A549 (cell line): ENCODE results near the gene QSOX1.

Experiments
- CTCF ChIP-seq: fragments of >200 bp; sonication (Bioruptor Twin); formaldehyde crosslinking; IDR thresholded peaks from 3 replicates; pipeline ENCODE4 v1.5.1; 2016
- HDAC2 ChIP-seq: fragments of 200-600 bp; sonication (generic); IDR thresholded peaks from 2 replicates; pipeline ENCODE4 v1.6.1; 2016
- POLR2A ChIP-seq: IDR thresholded peaks from 2 replicates; pipeline ENCODE4 v1.6.1; 2012; ENCODE audit warnings: mild to moderate bottlenecking, low read length
- RAD21 ChIP-seq, 2 experiments: fragments of >200 bp in 1 of 2; sonication (Bioruptor Twin) in 1 of 2; formaldehyde crosslinking in 1 of 2; IDR thresholded peaks in 1 of 2; conservative IDR thresholded peaks in 1 of 2; 2 replicates in 1 of 2; 3 replicates in 1 of 2; pipeline ENCODE4 v1.6.1; 2012 to 2018; ENCODE audit warnings: inconsistent platforms in 1 of 2
- REST ChIP-seq: fragments of 200-600 bp; sonication (generic); IDR thresholded peaks from 2 replicates; pipeline ENCODE4 v1.6.1; 2016; ENCODE audit warnings: antibody characterized with exemption, mild to moderate bottlenecking, moderate library complexity
- RFX5 ChIP-seq: fragments of 450-650 bp; IDR thresholded peaks from 2 replicates; pipeline ENCODE4 v1.7.1; 2014; ENCODE audit warnings: antibody characterized with exemption, mild to moderate bottlenecking, moderate library complexity
- RNF2 ChIP-seq: fragments of 200-600 bp; sonication (generic); IDR thresholded peaks from 2 replicates; pipeline ENCODE4 v1.6.1; 2016; ENCODE audit warnings: low read depth, mild to moderate bottlenecking, antibody characterized with exemption, moderate library complexity, borderline replicate concordance
- SMC3 ChIP-seq: fragments of >200 bp; sonication (Bioruptor Twin); formaldehyde crosslinking; IDR thresholded peaks from 3 replicates; pipeline ENCODE4 v1.6.1; 2018; ENCODE audit warnings: inconsistent platforms
- ZNF302 ChIP-seq: fragments of 250-450 bp; sonication (Bioruptor Pico); IDR thresholded peaks from 2 replicates; pipeline ENCODE4 v1.9.0; 2021; ENCODE audit warnings: inconsistent platforms, mild to moderate bottlenecking, moderate library complexity
- ZSCAN20 ChIP-seq: fragments of 250-450 bp; sonication (Bioruptor Pico); IDR thresholded peaks from 2 replicates; pipeline ENCODE4 v1.8.0; 2022; ENCODE audit warnings: mild to moderate bottlenecking, moderate library complexity

- TF ChIP-seq ZNF302 (no peak), POLR2A (no peak), CTCF (peak; percentile 87), RAD21 (conservative IDR thresholded peaks at IDR 0.05 in 1 of 2, IDR thresholded peaks at IDR 0.05 in 1 of 2) (peak; percentile 89 to 95), HDAC2 (no peak), RFX5 (no peak), SMC3 (peak; percentile 89), ZSCAN20 (CRISPR knock-in tag) (no peak), RNF2 (no peak), REST (no peak)
These were observed 98.2 kb downstream of the QSOX1 start for GRCh38 chr1:180252638-180253536.
